Adipocyte (in vitro differentiated cells): ENCODE measurements around the gene EBF3.

Source experiments
- DNase-seq: peaks from one replicate; pipeline ENCODE4 v3.0.0-alpha.2; 2015; ENCODE audit warnings: low read depth
- H3K27me3 ChIP-seq: replicated peaks from 2 replicates; pipeline ENCODE4 v1.7.0; 2013; ENCODE audit warnings: mild to moderate bottlenecking, low read length, moderate library complexity; ENCODE audit not compliant: control insufficient read depth, insufficient read depth
- H3K36me3 ChIP-seq: 2 replicates; pipeline ENCODE4 v1.7.0; 2013; ENCODE audit warnings: low read length, mild to moderate bottlenecking, moderate library complexity; ENCODE audit not compliant: control insufficient read depth, insufficient read depth, severe bottlenecking
- H3K4me1 ChIP-seq: 2 replicates; pipeline ENCODE4 v1.7.0; 2013; ENCODE audit warnings: mild to moderate bottlenecking, low read length, moderate library complexity; ENCODE audit not compliant: control insufficient read depth, insufficient read depth
- H3K4me3 ChIP-seq: 2 replicates; pipeline ENCODE4 v1.7.0; 2013; ENCODE audit warnings: mild to moderate bottlenecking, low read length, moderate library complexity
- H3K9ac ChIP-seq: 2 replicates; pipeline ENCODE4 v1.7.0; 2013; ENCODE audit warnings: mild to moderate bottlenecking, low read length, moderate library complexity
- H3K9me3 ChIP-seq: 2 replicates; pipeline ENCODE4 v1.7.0; 2013; ENCODE audit warnings: mild to moderate bottlenecking, low read length, moderate library complexity; ENCODE audit not compliant: control insufficient read depth

Gene EBF3

DNA sequence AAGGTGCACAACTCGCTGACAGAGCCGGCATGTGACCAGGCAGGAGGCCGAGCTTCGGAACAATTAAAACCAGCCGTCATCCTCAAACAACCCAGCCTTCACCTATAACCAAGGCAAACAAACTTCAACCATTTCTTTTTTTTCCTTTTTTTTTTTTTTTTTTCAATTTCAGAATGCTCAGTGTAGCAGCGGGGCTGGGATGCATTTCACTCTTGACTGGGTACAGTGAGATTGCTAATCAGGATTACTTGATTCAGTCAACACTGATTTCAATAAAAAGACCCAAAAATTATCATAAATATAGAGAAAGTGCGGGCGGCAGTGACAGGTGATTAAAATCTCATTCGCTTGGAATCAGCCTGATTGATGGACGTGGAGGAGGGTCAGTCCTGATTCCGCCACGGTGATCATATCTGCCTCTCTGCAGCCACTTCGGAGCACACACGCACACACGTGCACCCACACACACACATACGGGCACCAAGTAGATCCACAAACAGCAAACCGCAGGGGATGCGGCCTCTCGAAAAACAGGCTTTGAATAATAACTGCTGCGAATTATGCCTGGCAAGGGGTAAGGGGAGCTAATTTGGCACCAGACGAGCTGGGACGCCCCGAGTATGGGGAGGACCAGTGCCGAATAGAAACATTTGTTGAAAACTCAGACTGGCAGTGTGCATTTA lies 31.2 kb downstream of the EBF3 start:
- Histone ChIP-seq H3K4me3 (no peak overlapping the region), H3K9ac (no peak overlapping the region), H3K9me3 (no peaks in the 10 kb centered on the region), H3K27me3 (no peaks in the 10 kb centered on the region), H3K4me1 (peaks cover 9% of the 10 kb centered on the region), H3K36me3 (peaks cover 2% of the 10 kb centered on the region)
- DNase-seq = no peak

DNA sequence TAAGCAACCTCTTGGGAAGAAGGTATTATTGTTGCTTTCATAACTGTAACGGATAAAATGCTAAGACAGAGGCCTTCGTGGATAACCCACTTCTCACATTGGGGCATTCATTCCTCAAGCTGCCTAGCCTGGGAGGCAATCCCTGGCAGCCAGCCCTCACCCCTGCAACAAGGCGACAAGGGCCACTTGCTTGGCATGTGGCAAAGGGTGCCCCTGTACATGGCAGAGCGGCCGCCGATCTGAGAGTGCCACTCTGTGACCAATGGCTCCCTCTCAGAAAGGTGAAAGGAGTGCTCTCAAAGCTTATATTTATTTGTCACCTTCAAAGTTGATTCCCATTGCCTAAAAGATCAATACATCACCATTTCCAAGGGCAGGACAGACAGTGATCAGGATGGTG lies 31.9 kb downstream of the EBF3 start:
- Histone ChIP-seq H3K4me1 (peaks cover 9% of the 10 kb centered on the region), H3K9ac (no peak overlapping the region), H3K36me3 (peaks cover 2% of the 10 kb centered on the region), H3K9me3 (no peaks in the 10 kb centered on the region), H3K27me3 (no peaks in the 10 kb centered on the region), H3K4me3 (no peak overlapping the region)
- no peak for DNase-seq

DNA sequence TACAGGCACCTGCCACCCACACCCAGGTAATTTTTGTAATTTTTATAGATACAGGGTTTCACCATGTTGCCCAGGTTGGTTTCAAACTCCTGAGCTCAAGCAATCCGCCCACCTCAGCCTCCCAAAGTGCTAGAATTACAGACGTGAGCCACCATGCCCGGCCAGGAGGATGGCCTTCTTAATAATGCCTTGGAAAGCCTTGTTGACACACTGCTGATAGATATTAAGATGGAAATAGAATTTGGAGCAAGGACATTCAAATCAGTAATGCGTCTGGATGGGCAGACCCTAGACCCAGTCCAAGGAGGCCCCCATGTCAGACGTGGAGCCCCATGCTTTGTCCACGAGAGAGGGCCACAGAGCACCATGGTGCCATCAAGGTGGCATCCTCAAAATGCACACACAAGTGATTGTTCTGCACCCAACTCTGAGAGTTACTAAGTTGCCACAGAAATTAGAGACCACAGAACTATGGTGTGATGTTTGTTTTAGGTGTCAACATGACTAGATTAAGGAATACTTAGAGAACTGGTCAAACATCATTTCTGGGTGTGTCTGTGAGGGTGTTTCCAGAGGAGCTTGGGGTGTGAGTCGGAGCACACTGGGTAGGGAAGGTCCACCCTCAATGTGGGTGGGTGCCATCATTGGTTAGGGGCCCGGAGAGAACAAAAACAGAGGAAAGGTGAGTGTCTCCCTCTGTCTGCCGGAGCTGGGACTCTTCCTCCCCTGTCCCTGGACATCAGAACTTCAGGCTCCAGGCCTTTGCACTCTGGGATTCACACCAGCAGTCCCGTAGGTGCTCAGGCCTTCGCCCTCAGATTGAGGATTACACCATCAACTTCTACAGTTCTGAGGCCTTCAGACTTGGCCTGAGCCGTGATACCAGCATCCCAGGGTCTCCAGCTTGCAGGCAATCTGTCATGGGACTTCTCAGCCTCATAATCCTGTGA lies 34.5 kb downstream of the EBF3 start:
- Histone ChIP-seq H3K9me3 (no peaks in the 10 kb centered on the region), H3K27me3 (no peaks in the 10 kb centered on the region), H3K36me3 (peaks cover 2% of the 10 kb centered on the region), H3K4me3 (no peak overlapping the region), H3K9ac (no peak overlapping the region), H3K4me1 (peaks cover 9% of the 10 kb centered on the region)
- DNase-seq = no peak

DNA sequence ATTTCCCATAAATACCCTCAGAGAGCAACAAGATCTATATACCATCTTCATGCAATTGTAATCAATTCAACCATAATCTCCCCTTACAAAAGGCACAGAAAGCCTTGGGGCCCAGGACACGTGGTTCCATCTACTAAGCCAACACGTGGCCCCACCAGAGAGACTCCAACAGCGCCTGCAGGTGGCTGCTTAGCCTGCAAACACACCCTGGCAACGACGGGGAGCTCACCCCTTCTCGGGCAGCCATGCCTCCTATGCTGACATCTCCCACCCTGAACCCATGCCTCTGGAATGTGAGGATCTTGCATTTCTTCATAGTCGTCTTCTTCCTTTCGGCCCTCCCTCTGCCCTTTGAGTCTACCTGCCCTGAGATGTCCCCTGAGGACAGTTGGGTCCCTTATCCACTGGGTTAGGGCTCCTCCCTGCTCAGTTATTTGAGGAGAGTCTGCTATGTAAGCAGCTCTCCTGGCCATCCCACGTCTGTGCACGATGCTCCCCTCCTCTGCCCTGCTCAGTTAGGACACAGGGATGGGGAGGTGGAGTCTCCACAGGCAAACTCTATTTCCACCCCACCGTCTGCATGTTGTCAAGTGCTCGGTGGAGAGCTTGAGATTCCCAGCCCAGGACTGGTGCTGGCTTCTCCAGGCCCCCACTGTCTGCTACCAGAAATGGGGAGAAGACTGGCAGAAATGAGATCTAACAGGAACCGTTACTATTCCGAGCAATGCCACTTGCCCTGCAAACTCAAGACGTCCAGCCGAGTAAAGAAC lies 36.5 kb downstream of the EBF3 start:
- Histone ChIP-seq H3K9me3 (no peaks in the 10 kb centered on the region), H3K4me1 (peaks cover 18% of the 10 kb centered on the region), H3K4me3 (no peak overlapping the region), H3K27me3 (no peaks in the 10 kb centered on the region), H3K9ac (no peak overlapping the region), H3K36me3 (peaks cover 2% of the 10 kb centered on the region)
- no peak for DNase-seq

DNA sequence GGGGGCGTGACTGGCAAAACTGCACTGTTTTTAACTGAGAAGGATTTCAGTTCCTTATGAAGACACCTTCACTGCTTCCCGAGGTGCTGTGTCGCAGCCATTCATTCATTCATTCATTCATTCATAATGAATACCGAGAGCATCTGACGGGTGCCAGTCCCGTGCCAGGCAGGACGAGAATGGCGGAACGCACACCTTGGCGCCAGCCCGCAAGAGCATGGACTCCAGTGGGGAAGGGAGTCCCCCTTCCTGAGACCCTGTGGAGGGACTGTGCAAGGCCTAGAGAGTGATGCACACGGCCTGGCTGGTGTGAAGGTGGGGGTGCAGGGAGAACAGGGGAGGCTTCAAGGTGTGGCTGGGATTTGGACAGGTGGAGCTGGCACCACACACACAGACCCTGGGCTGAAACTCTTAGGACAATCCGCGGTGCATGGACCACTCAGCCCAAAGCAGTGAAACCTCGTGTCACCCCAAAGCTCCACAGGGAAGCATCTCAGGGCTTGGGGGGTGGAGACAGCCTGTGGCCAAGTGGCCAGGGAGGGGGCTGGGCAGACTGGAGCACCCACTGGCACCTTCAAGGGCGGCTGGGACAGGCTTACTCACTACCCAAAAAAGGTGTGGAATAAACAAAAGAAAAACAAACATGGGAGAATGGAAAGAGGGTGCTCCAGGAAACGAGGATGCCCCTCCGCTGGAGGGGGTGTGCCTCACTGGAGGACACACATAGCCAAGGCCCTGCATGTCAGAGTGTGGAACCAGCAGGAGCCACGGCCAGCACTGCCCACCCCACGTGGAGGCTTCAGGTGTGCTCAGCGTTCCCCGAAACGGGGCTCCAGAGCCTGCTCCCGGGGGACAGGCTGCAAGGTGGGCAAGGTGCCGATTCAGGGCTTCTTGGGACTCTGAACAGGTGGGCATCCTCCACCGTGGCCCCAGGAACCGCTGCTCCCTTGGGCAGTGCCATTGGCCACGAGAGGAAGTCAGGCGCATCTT lies 37.7 kb downstream of the EBF3 start:
- DNase-seq = no peak
- H3K9ac ChIP-seq = no peak overlapping the region
- no peak overlapping the region for H3K4me3 ChIP-seq
- H3K36me3 ChIP-seq = no peaks in the 10 kb centered on the region
- peaks cover 18% of the 10 kb centered on the region for H3K4me1 ChIP-seq
- no peaks in the 10 kb centered on the region for H3K27me3 ChIP-seq
- no peaks in the 10 kb centered on the region for H3K9me3 ChIP-seq

DNA sequence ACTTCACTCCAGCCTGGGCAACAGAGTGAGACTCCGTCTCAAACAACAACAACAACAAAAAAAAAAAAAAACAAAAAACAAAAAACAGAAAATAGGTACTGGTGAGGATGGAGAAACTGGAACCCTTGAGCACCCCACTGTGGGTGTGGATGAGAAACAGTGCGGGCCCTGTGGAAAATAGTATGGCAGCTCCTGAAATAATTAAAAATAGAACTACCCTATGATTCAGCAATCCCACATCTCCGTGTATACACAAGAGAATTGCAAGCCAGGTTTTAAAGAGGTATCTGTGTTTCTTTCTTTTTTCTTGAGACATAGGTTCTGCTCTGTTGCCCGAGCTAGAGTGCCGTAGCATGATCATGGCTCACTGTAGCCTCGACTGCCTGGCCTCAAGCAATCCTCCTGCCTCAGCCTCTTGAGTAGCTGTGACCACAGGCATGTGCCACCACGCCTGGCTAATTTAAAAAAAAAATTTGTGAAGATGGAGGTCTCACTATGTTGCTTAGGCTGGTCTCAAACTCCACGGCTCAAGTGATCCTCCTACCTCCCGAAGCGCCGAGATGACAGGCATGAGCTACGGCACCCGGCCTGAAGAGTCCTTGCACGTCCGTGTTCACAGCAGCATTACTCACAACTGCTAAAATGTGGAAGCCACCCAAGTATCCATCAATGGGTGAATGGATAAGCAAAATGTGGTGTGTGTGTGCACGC lies 39.5 kb downstream of the EBF3 start:
- Histone ChIP-seq H3K4me3 (no peak overlapping the region), H3K9me3 (no peaks in the 10 kb centered on the region), H3K9ac (no peak overlapping the region), H3K4me1 (peaks cover 18% of the 10 kb centered on the region), H3K36me3 (no peaks in the 10 kb centered on the region), H3K27me3 (no peaks in the 10 kb centered on the region)
- DNase-seq = no peak

DNA sequence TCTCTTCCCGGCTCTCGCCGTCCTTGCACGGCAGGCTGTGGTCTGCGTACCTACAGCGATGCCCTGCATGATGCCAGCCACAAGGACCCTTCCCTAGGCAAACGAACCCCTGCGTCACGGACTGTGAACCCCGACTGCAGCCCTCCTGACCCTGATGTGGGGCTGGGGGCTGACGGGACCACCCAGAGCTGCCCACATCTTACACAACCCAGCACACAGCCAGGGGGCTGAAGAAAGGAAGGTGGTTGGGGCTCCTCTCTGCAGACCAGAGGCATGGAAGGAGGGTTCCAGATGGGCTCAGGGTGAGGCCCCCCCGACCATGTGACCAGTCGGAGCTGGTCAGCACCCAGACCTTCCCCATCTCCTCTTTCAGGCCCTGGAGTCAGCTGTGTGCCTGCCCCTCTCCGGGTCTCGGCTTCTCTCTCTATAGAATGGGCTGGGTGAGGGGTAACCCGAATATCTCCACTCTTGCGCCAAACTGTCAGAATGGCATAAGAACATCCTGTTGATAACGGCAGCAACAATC lies 41.4 kb downstream of the EBF3 start:
- no peak for DNase-seq
- Histone ChIP-seq H3K9ac (no peak overlapping the region), H3K27me3 (no peaks in the 10 kb centered on the region), H3K4me3 (no peak overlapping the region), H3K9me3 (no peaks in the 10 kb centered on the region), H3K4me1 (peaks cover 9% of the 10 kb centered on the region), H3K36me3 (no peaks in the 10 kb centered on the region)

DNA sequence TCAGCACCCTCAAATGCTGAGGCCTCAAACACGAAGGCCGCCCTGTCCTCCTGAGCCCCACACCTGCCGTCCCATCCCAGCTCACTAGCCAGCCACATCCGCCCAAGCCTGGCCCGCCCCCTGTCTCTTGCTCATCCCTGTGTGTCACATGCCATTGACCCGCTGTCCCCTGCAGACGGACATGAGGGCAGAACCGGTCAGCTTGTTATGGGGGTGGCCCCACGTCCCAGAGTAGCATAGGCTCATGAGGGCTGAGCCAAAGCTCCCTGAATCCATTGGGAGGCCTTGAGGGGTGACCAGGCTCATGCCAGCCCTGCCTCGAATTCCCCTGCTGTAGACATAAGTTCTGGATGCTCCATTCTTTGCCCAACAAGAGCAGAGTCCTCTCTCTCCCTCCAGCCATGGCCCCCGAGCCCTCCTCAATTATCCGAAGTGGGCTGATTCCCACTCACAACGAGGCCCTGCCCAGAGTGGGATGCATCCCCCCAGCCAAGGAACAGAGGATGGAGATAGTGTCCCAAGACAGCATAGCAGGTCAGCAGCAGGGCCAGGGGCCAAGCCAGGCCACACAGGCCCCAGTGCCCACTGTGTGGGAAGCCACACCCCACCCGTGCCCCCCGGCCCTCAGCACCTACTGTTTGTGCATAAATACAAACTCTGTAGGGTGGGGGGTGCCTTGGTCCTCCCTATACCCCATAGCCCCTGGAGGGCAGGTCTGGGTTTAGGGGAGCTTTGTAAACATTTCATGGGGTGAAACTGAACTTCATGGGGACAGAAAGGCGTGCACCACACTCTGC lies 42.1 kb downstream of the EBF3 start:
- no peak overlapping the region for H3K4me3 ChIP-seq
- no peaks in the 10 kb centered on the region for H3K9me3 ChIP-seq
- no peak overlapping the region for H3K9ac ChIP-seq
- no peak for DNase-seq
- H3K27me3 ChIP-seq = no peaks in the 10 kb centered on the region
- H3K4me1 ChIP-seq = peaks cover 9% of the 10 kb centered on the region
- H3K36me3 ChIP-seq = no peaks in the 10 kb centered on the region

DNA sequence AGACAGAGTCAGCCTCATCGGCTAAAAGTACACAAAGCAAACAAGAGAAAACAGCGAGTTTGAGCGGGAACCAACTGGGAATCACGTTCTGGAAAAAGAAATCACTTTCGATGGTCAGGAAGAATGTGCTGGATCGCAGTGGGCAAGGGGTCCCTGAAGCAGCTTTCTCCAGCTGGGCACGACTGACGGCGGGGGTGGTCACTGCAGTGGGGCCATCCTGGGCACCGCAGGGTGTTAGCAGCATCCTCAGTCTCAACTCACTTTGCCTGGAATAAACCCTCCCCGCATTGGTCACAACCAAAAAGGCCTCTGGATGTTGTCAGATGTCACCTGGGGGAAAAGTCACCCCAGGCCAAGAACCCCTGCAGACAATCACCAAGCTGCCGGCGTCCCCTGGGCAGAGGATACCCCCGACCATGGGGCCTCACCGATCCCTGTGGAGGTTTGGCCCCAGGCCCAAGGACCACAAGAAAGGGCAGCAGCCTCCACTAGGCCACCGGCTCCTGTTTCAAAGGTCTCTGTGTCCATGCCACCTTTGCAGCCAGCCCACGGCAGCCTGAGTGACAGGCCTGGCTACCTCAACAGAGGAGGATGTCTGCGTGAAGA lies 42.9 kb downstream of the EBF3 start:
- H3K9me3 ChIP-seq = no peaks in the 10 kb centered on the region
- no peak for DNase-seq

More for the DNA sequence above, 42.9 kb downstream of the EBF3 start:
- H3K4me3 ChIP-seq = no peak overlapping the region
- peaks cover 9% of the 10 kb centered on the region for H3K4me1 ChIP-seq
- H3K9ac ChIP-seq = no peak overlapping the region
- no peaks in the 10 kb centered on the region for H3K36me3 ChIP-seq
- no peaks in the 10 kb centered on the region for H3K27me3 ChIP-seq
